Loucy (cell line): ENCODE results near the gene PIR.

Experiments
- H2AFZ ChIP-seq: fragments of 200-600 bp; sonication (generic); 2 replicates; pipeline ENCODE4 v1.6.0; 2016; ENCODE audit warnings: antibody characterized with exemption, mild to moderate bottlenecking, low read length, moderate library complexity
- H3F3A ChIP-seq: fragments of 200-600 bp; 2 replicates; pipeline ENCODE4 v1.6.0; 2016; ENCODE audit warnings: antibody characterized with exemption, low read depth, mild to moderate bottlenecking
- H3K27me3 ChIP-seq: fragments of 200-600 bp; sonication (generic); 2 replicates; pipeline ENCODE4 v1.6.1; 2014; ENCODE audit warnings: low read length, mild to moderate bottlenecking; ENCODE audit not compliant: insufficient read depth, poor library complexity, severe bottlenecking
- H3K36me3 ChIP-seq: fragments of 200-600 bp; sonication (generic); 2 replicates; pipeline ENCODE4 v1.6.1; 2016; ENCODE audit warnings: low read length; ENCODE audit not compliant: insufficient read depth
- H3K4me1 ChIP-seq: fragments of 200-600 bp; sonication (generic); 2 replicates; pipeline ENCODE4 v1.5.1; 2014; ENCODE audit warnings: low read length, mild to moderate bottlenecking; ENCODE audit not compliant: insufficient read depth, poor library complexity, severe bottlenecking
- H3K4me2 ChIP-seq: fragments of 200-600 bp; sonication (generic); 2 replicates; pipeline ENCODE4 v1.6.0; 2014; ENCODE audit warnings: antibody characterized with exemption, low read length, low read depth, mild to moderate bottlenecking; ENCODE audit not compliant: poor library complexity, severe bottlenecking
- H3K4me3 ChIP-seq: fragments of 200-600 bp; sonication (generic); 2 replicates; pipeline ENCODE4 v1.5.1; 2014; ENCODE audit warnings: low read length, mild to moderate bottlenecking, mixed read lengths; ENCODE audit not compliant: poor library complexity, severe bottlenecking
- H3K79me2 ChIP-seq: fragments of 200-600 bp; sonication (generic); 2 replicates; pipeline ENCODE4 v1.6.1; 2014; ENCODE audit warnings: low read length; ENCODE audit not compliant: insufficient read depth
- H3K9ac ChIP-seq: fragments of 200-600 bp; sonication (generic); 2 replicates; pipeline ENCODE4 v1.6.0; 2014; ENCODE audit warnings: mild to moderate bottlenecking, low read depth, low read length, moderate library complexity; ENCODE audit not compliant: poor library complexity, severe bottlenecking
- H3K9me2 ChIP-seq: fragments of 200-600 bp; sonication (generic); replicated peaks from 2 replicates; pipeline ENCODE4 v1.6.1; 2016; ENCODE audit warnings: low read depth, low read length, mixed read lengths
- H3K9me3 ChIP-seq: fragments of 200-600 bp; sonication (generic); 2 replicates; pipeline ENCODE4 v1.6.1; 2014; ENCODE audit warnings: mild to moderate bottlenecking, antibody characterized with exemption, low read length, low read depth; ENCODE audit not compliant: insufficient read depth
- H4K20me1 ChIP-seq: fragments of 200-600 bp; sonication (generic); 2 replicates; pipeline ENCODE4 v1.6.0; 2014; ENCODE audit warnings: antibody characterized with exemption, low read length, mild to moderate bottlenecking; ENCODE audit not compliant: insufficient read depth, poor library complexity, severe bottlenecking
- CTCF ChIP-seq: fragments of 200-600 bp; sonication (generic); conservative IDR thresholded peaks from 2 replicates; pipeline ENCODE4 v1.5.1; 2014; ENCODE audit warnings: mild to moderate bottlenecking, antibody characterized with exemption, low read length
- EZH2phosphoT487 ChIP-seq: fragments of 200-600 bp; IDR thresholded peaks from 2 replicates; pipeline ENCODE4 v1.6.1; 2018; ENCODE audit warnings: antibody characterized with exemption, mild to moderate bottlenecking, moderate library complexity, borderline replicate concordance

The PIR gene

GRCh38 chrX:15512401-15512965, 19.4 kb upstream of the PIR start:
- Histone ChIP-seq H3K27me3 (no peaks in the 10 kb centered on the region), H3K4me3 (no peak overlapping the region), H2AFZ (no peak overlapping the region), H3K4me1 (peaks cover 33% of the 10 kb centered on the region), H3K9ac (no peak overlapping the region), H3K79me2 (no peaks in the 10 kb centered on the region), H3K9me2 (no peaks in the 10 kb centered on the region), H3K4me2 (peak overlapping the region; percentile 42), H3F3A (no peaks in the 10 kb centered on the region; the same call in 1 of the 2 replicates), H3K36me3 (no peaks in the 10 kb centered on the region), H3K9me3 (no peaks in the 10 kb centered on the region), H4K20me1 (no peaks in the 10 kb centered on the region)
- no peak for TF ChIP-seq CTCF

- Histone ChIP-seq H3K4me2 (no peak overlapping the region), H2AFZ (no peak overlapping the region), H3K9me2 (no peaks in the 10 kb centered on the region), H3K36me3 (no peaks in the 10 kb centered on the region), H3K4me3 (no peak overlapping the region), H3K4me1 (peaks cover 33% of the 10 kb centered on the region), H4K20me1 (no peaks in the 10 kb centered on the region), H3K79me2 (no peaks in the 10 kb centered on the region), H3K27me3 (no peaks in the 10 kb centered on the region), H3F3A (no peaks in the 10 kb centered on the region; the same call in 1 of the 2 replicates), H3K9me3 (no peaks in the 10 kb centered on the region), H3K9ac (no peak overlapping the region)
- TF ChIP-seq EZH2phosphoT487 = no peak
- TF ChIP-seq CTCF = no peak
These were observed 18.4 kb upstream of the PIR start for GRCh38 chrX:15511563-15511962.

GRCh38 chrX:15509845-15510244, 16.7 kb upstream of the PIR start:
- TF ChIP-seq CTCF (no peak), EZH2phosphoT487 (no peak)
- Histone ChIP-seq H3K9ac (no peak overlapping the region), H3K79me2 (no peaks in the 10 kb centered on the region), H3K4me3 (no peak overlapping the region), H3K4me1 (peaks cover 32% of the 10 kb centered on the region), H3K36me3 (no peaks in the 10 kb centered on the region), H3K9me3 (no peaks in the 10 kb centered on the region), H4K20me1 (no peaks in the 10 kb centered on the region), H2AFZ (no peak overlapping the region), H3K27me3 (no peaks in the 10 kb centered on the region), H3K4me2 (no peak overlapping the region), H3F3A (no peaks in the 10 kb centered on the region), H3K9me2 (no peaks in the 10 kb centered on the region)
